Trophoblast cell (in vitro differentiated cells and primary cell): ENCODE data around the gene PHB1.
"Not testable (repeated sequence)": the region's sequence is repeated elsewhere in the genome, so short reads cannot be mapped to it uniquely, and the experiment has no call there.

Source experiments
- DNase-seq, 2 donors: peaks; one replicate each; pipeline ENCODE4 v3.0.0-alpha.2; 2016
- H2AFZ ChIP-seq: 2 replicates; pipeline ENCODE4 v1.6.1; 2013; ENCODE audit warnings: low read length, moderate library complexity, mild to moderate bottlenecking; ENCODE audit not compliant: insufficient read depth, poor library complexity
- H2AK5ac ChIP-seq: 2 replicates; pipeline ENCODE4 v1.6.1; 2013; ENCODE audit warnings: mild to moderate bottlenecking, low read length
- H2BK120ac ChIP-seq: 2 replicates; pipeline ENCODE4 v1.6.1; 2013; ENCODE audit warnings: low read length, mild to moderate bottlenecking, moderate library complexity; ENCODE audit not compliant: insufficient read depth, poor library complexity
- H2BK12ac ChIP-seq: 2 replicates; pipeline ENCODE4 v1.6.1; 2013; ENCODE audit warnings: mild to moderate bottlenecking, low read length, moderate library complexity
- H2BK5ac ChIP-seq: 2 replicates; pipeline ENCODE4 v1.6.1; 2013; ENCODE audit warnings: low read length, low read depth, moderate library complexity, mild to moderate bottlenecking; ENCODE audit not compliant: poor library complexity
- H3K14ac ChIP-seq: 2 replicates; pipeline ENCODE4 v1.6.1; 2013; ENCODE audit warnings: mild to moderate bottlenecking, low read length
- H3K18ac ChIP-seq: 2 replicates; pipeline ENCODE4 v1.6.1; 2013; ENCODE audit warnings: mild to moderate bottlenecking, low read length
- H3K23ac ChIP-seq: 2 replicates; pipeline ENCODE4 v1.6.1; 2013; ENCODE audit warnings: low read length
- H3K27ac ChIP-seq: 2 replicates; pipeline ENCODE4 v1.5.1; 2013; ENCODE audit warnings: low read depth, mild to moderate bottlenecking, inconsistent platforms, low read length, moderate library complexity
- H3K27me3 ChIP-seq: 2 replicates; pipeline ENCODE4 v1.6.1; 2013; ENCODE audit warnings: inconsistent platforms, mild to moderate bottlenecking, low read length, moderate library complexity; ENCODE audit not compliant: insufficient read depth
- H3K36me3 ChIP-seq, 2 experiments: 1 replicate in 1 of 2; 2 replicates in 1 of 2; pipeline ENCODE4 v1.6.1; 2013; ENCODE audit warnings: low read length in 2 of 2, mild to moderate bottlenecking in 2 of 2, moderate library complexity in 1 of 2; ENCODE audit not compliant: insufficient read depth in 2 of 2, control insufficient read depth in 1 of 2
- H3K4ac ChIP-seq: 2 replicates; pipeline ENCODE4 v1.6.1; 2013; ENCODE audit warnings: low read depth, mild to moderate bottlenecking, low read length, moderate library complexity
- H3K4me1 ChIP-seq, 2 experiments: 1 replicate in 1 of 2; 2 replicates in 1 of 2; pipeline ENCODE4 v1.6.1; 2013; ENCODE audit warnings: low read length in 2 of 2, mild to moderate bottlenecking in 2 of 2, moderate library complexity in 1 of 2; ENCODE audit not compliant: insufficient read depth in 2 of 2, control insufficient read depth in 1 of 2
- H3K4me2 ChIP-seq: 2 replicates; pipeline ENCODE4 v1.6.1; 2013; ENCODE audit warnings: inconsistent platforms, mild to moderate bottlenecking, low read length, moderate library complexity
- H3K4me3 ChIP-seq: 2 replicates; pipeline ENCODE4 v1.5.1; 2013; ENCODE audit warnings: mild to moderate bottlenecking, low read depth, low read length, inconsistent platforms
- H3K79me1 ChIP-seq: one replicate; pipeline ENCODE4 v1.6.1; 2013; ENCODE audit warnings: low read length
- H3K79me2 ChIP-seq: 2 replicates; pipeline ENCODE4 v1.6.1; 2013; ENCODE audit warnings: low read length, mild to moderate bottlenecking; ENCODE audit not compliant: control insufficient read depth, insufficient read depth, poor library complexity
- H3K9ac ChIP-seq: 2 replicates; pipeline ENCODE4 v1.6.1; 2013; ENCODE audit warnings: mild to moderate bottlenecking, low read length
- H3K9me3 ChIP-seq: 2 replicates; pipeline ENCODE4 v1.6.1; 2013; ENCODE audit warnings: low read depth, mild to moderate bottlenecking, control low read depth, inconsistent platforms, low read length; ENCODE audit not compliant: insufficient read depth
- H4K12ac ChIP-seq: 2 replicates; pipeline ENCODE4 v1.6.1; 2013; ENCODE audit warnings: low read depth, mild to moderate bottlenecking, low read length, moderate library complexity
- H4K8ac ChIP-seq: 2 replicates; pipeline ENCODE4 v1.6.1; 2013; ENCODE audit warnings: low read depth, mild to moderate bottlenecking, low read length, moderate library complexity
- H4K91ac ChIP-seq: one replicate; pipeline ENCODE4 v1.6.1; 2013; ENCODE audit warnings: low read depth, mild to moderate bottlenecking, low read length, moderate library complexity
- WGBS: extraction: QIAGEN DNeasy Blood & Tissue Kit; methylation state at CpG from one replicate; pipeline ENCODE4 v1.1.7; 2013; ENCODE audit warnings: missing lambda C conversion rate; ENCODE audit not compliant: insufficient read length, insufficient coverage; ENCODE audit errors: extremely low coverage; 5-methylcytosine and 5-hydroxymethylcytosine counted together

PHB1 gene

GRCh38 chr17:49389514-49390347 lies 25.0 kb downstream of the PHB1 start:
- not testable (repeated sequence) for H4K91ac ChIP-seq, H2AFZ ChIP-seq

GRCh38 chr17:49388692-49389513 lies 25.8 kb downstream of the PHB1 start:
- Histone ChIP-seq H3K4me2 (no peak overlapping the region), H4K8ac (no peak overlapping the region), H3K27me3 (no peaks in the 10 kb centered on the region), H3K14ac (no peak overlapping the region), H3K36me3 (no peaks in the 10 kb centered on the region), H4K91ac (no peak overlapping the region), H2AFZ (no peak overlapping the region), H2BK12ac (no peak overlapping the region), H3K79me2 (no peaks in the 10 kb centered on the region), H3K79me1 (no peaks in the 10 kb centered on the region), H3K9me3 (peaks cover 3% of the 10 kb centered on the region), H3K4me1 (peaks cover 0 to 3% of the 10 kb centered on the region in 2 experiments), H2BK120ac (no peak overlapping the region), H3K4me3 (no peak overlapping the region), H2BK5ac (no peak overlapping the region), H3K23ac (no peak overlapping the region), H2AK5ac (no peak overlapping the region), H3K18ac (no peak overlapping the region), H3K4ac (no peak overlapping the region), H3K27ac (no peak overlapping the region), H4K12ac (no peak overlapping the region), H3K9ac (no peak overlapping the region)
- WGBS: no CpG with 5 or more reads among the region's 8 CpGs
- DNase-seq: no peak

More at GRCh38 chr17:49389514-49390347, 25.0 kb downstream of the PHB1 start:
- H3K27ac ChIP-seq, H4K8ac ChIP-seq, H3K4me1 ChIP-seq, H3K4me2 ChIP-seq, H3K79me2 ChIP-seq, DNase-seq, H3K36me3 ChIP-seq, H2AK5ac ChIP-seq, H3K4ac ChIP-seq, H2BK120ac ChIP-seq, H4K12ac ChIP-seq, H2BK12ac ChIP-seq, H3K9ac ChIP-seq, H3K9me3 ChIP-seq, H3K14ac ChIP-seq, H3K23ac ChIP-seq, H3K4me3 ChIP-seq, H3K79me1 ChIP-seq, H2BK5ac ChIP-seq, H3K18ac ChIP-seq, H3K27me3 ChIP-seq: not testable (repeated sequence)
- WGBS: no CpG with 5 or more reads among the region's 12 CpGs

- WGBS: no CpG with 5 or more reads among the region's 6 CpGs
- Histone ChIP-seq H3K4ac (no peak overlapping the region), H3K4me3 (no peak overlapping the region), H2BK120ac (no peak overlapping the region), H3K23ac (no peak overlapping the region), H3K18ac (no peak overlapping the region), H3K27me3 (no peaks in the 10 kb centered on the region), H3K9ac (no peak overlapping the region), H4K12ac (no peak overlapping the region), H3K79me1 (no peaks in the 10 kb centered on the region), H2BK5ac (no peak overlapping the region), H2AFZ (no peak overlapping the region), H3K4me2 (no peak overlapping the region), H3K79me2 (no peaks in the 10 kb centered on the region), H4K8ac (no peak overlapping the region), H3K4me1 (peaks cover 0 to 3% of the 10 kb centered on the region in 2 experiments), H3K9me3 (peaks cover 4% of the 10 kb centered on the region), H4K91ac (no peak overlapping the region), H3K27ac (no peak overlapping the region), H3K36me3 (no peaks in the 10 kb centered on the region), H3K14ac (no peak overlapping the region), H2BK12ac (no peak overlapping the region), H2AK5ac (no peak overlapping the region)
- DNase-seq: no peak
Measured at GRCh38 chr17:49388290-49388640, 26.4 kb downstream of the PHB1 start.

GRCh38 chr17:49387498-49388289 lies 27.0 kb downstream of the PHB1 start:
- DNase-seq: no peak

More at GRCh38 chr17:49387498-49388289, 27.0 kb downstream of the PHB1 start:
- no peaks in the 10 kb centered on the region for H3K36me3 ChIP-seq
- H3K4ac ChIP-seq: no peak overlapping the region
- no peaks in the 10 kb centered on the region for H3K79me2 ChIP-seq
- H4K12ac ChIP-seq: no peak overlapping the region
- no peak overlapping the region for H2BK12ac ChIP-seq
- no peak overlapping the region for H3K27ac ChIP-seq
- no peak overlapping the region for H3K18ac ChIP-seq
- H2AFZ ChIP-seq: no peak overlapping the region
- H3K4me3 ChIP-seq: no peak overlapping the region
- peaks cover 4% of the 10 kb centered on the region for H3K9me3 ChIP-seq
- H3K4me1 ChIP-seq: peaks cover 0 to 3% of the 10 kb centered on the region in 2 experiments
- H3K27me3 ChIP-seq: no peaks in the 10 kb centered on the region
- no peak overlapping the region for H2BK120ac ChIP-seq
- no peak overlapping the region for H3K4me2 ChIP-seq
- no peak overlapping the region for H3K9ac ChIP-seq
- WGBS: no CpG with 5 or more reads among the region's 11 CpGs
- H2AK5ac ChIP-seq: no peak overlapping the region
- H3K23ac ChIP-seq: no peak overlapping the region
- no peak overlapping the region for H4K91ac ChIP-seq
- H4K8ac ChIP-seq: no peak overlapping the region
- H2BK5ac ChIP-seq: no peak overlapping the region
- no peaks in the 10 kb centered on the region for H3K79me1 ChIP-seq
- no peak overlapping the region for H3K14ac ChIP-seq
